ENCODE measurements around the gene UBE2M.

Gene UBE2M

DNA sequence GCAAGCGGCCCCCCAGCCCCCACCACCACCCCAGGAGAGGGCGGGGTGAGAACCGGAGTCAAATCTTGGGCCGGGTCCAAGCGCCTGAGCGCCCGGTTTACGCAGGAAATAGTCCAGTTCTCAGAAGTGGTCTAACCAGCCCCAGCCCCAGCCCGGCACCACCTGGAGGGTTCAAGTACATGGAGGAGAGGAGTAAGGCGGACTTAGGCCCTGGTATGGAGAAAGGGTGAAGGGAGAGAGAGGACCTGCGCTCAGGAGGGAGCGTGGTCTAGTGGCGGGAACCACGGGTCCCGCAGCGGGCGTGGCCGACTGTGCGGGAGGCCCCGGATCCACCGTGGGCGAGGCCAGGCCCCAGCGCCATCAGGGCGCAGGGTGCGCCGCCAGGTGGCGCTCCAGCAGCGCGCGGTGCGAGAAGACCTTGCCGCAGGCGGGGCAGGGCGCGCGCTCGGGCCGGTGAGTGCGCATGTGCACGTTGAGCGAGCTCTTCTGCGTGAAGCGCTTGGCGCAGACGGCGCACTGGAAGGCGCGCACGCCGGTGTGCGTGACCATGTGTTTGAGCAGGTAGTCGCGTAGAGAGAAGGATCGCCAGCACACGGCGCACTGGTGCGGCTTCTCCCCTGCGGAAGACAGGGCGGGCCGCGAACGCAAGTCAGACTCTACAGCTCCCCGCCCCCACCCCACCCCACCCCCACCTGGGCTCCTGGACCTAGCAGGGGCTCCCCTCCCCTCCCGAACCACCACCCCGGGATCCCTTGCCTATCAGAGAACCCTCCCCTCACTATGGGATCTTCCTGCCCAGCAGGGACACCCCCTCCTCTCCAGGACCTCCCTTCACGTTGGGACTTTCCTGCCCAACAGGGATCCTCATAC, 44.5 kb downstream of the UBE2M start:
- CTCF ChIA-PET, result no interaction called here
- DNase-seq (ENCODE audit: extremely low spot score), result no peak
- POLR2A ChIA-PET, result no interaction called here
- TF ChIP-seq, protein P1, sequence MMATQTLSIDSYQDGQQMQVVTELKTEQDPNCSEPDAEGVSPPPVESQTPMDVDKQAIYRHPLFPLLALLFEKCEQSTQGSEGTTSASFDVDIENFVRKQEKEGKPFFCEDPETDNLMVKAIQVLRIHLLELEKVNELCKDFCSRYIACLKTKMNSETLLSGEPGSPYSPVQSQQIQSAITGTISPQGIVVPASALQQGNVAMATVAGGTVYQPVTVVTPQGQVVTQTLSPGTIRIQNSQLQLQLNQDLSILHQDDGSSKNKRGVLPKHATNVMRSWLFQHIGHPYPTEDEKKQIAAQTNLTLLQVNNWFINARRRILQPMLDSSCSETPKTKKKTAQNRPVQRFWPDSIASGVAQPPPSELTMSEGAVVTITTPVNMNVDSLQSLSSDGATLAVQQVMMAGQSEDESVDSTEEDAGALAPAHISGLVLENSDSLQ (IDR thresholded peaks at IDR 0.05), result no peak
- TF ChIP-seq FOXM1 (IDR thresholded peaks at IDR 0.05; ENCODE audit: borderline replicate concordance) (no peak), LEF1 (IDR thresholded peaks at IDR 0.05; ENCODE audit: borderline replicate concordance) (no peak), FOXA1 (IDR thresholded peaks at IDR 0.05) (no peak), L3MBTL2 (conservative IDR thresholded peaks at IDR 0.05) (no peak), CTBP1 (IDR thresholded peaks at IDR 0.05; ENCODE audit: borderline replicate concordance) (no peak), ZNF384 (IDR thresholded peaks at IDR 0.05) (no peak), ELF4 (IDR thresholded peaks at IDR 0.05) (no peak), TARDBP (IDR thresholded peaks at IDR 0.05) (no peak), HDGF (IDR thresholded peaks at IDR 0.05; ENCODE audit: borderline replicate concordance) (no peak), SUZ12 (IDR thresholded peaks at IDR 0.05) (no peak), NFRKB (IDR thresholded peaks at IDR 0.05) (no peak), SP1 (IDR thresholded peaks at IDR 0.05) (no peak), ARNT (IDR thresholded peaks at IDR 0.05) (no peak), BHLHE40 (IDR thresholded peaks at IDR 0.05; ENCODE audit: borderline replicate concordance) (no peak)

DNA sequence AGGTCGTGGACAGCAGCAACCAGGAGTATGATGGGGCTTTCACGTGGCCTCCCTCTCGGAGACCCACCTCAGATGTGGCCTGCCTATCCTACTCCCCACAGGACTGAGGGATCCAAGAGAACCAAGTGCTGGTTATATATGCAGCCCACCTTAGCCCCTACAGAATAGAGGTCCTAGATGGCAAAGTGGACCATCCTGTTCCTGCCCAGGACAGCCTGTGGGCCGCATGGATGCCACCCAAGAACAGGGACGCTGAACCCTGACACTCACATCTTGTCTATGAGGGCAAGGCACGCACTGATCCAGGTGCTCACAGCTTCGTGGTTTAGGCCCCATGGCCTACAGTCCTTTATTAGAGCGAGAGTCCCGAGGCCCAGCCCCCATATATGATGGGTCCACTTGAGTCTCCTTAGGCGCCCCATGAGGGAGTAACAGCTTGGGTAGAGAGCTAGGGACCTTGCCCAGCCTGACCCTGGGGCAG, 45.2 kb downstream of the UBE2M start:
- DNase-seq (ENCODE audit: extremely low spot score), result no peak
- POLR2A ChIA-PET, result interaction anchor here (1.2 kb wide), 1 partner anchor 46 kb away, joined by 3 read pairs; no protein-coding TSS in a partner anchor
- TF ChIP-seq ZNF384 (IDR thresholded peaks at IDR 0.05) (no peak), NFRKB (IDR thresholded peaks at IDR 0.05) (no peak), FOXM1 (IDR thresholded peaks at IDR 0.05; ENCODE audit: borderline replicate concordance) (no peak), SP1 (IDR thresholded peaks at IDR 0.05) (no peak), TARDBP (IDR thresholded peaks at IDR 0.05) (no peak), CTBP1 (IDR thresholded peaks at IDR 0.05; ENCODE audit: borderline replicate concordance) (no peak), ARNT (IDR thresholded peaks at IDR 0.05) (no peak), LEF1 (IDR thresholded peaks at IDR 0.05; ENCODE audit: borderline replicate concordance) (no peak), L3MBTL2 (conservative IDR thresholded peaks at IDR 0.05) (no peak)
- TF ChIP-seq, protein P1 (IDR thresholded peaks at IDR 0.05), result no peak
- CTCF ChIA-PET, result no interaction called here

DNA sequence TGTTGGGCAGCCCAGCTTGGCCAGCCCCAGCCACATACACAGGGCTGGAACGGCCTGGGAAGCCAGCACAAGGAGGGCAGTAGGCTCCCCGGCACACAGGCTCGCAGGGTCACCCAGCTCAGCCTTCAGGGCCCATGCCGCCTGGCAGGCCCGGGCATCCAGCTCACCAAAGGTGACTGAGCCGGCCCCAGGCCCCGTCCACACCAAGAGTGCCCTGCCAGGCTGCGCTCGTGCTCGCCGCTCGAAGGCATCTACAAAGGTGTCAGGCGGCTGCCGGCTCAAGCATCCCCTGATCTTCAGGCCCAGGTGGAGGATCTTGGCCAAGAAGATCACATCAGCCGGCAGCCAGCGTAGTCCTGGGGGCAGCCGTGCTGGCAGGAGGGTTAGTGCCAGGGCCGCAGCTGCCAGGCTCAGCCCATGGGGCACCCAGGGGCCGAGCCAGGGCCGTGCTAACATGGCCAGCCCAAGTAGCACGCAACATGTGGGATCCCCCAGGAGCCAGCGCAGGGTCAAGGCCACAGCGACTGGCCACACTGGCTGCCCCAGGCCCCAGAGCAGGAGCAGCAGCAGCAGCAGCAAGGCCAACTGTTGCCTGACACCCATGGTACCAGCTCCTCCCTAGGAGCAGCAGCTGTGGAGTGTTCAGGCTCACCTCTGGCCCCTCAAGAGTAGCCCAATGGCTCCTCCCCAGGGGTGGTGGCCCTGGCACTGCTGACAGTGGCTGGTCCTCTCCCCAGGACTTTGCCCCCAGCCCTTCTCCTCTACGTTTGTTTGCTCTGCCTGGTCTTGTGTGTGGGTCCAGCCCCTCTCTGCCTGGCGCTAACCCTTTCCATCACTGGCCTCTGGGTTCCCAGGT, 46.8 kb downstream of the UBE2M start, which contains the start of gene SLC27A5:
SLC27A5 (minus strand) TSS at position 640 of the 856 bp plus-strand sequence; CDS start at position 603, 37 bp downstream.
- POLR2A ChIA-PET, result interaction anchor here (1.2 kb wide), 1 partner anchor 47 kb away, joined by 3 read pairs; no protein-coding TSS in a partner anchor
- DNase-seq (ENCODE audit: extremely low spot score), result no peak
- CTCF ChIA-PET, result no interaction called here
- TF ChIP-seq FOXM1 (IDR thresholded peaks at IDR 0.05; ENCODE audit: borderline replicate concordance), result no peak
- TF ChIP-seq, protein P1 (IDR thresholded peaks at IDR 0.05), result no peak
- no peak for TF ChIP-seq SP1 (IDR thresholded peaks at IDR 0.05)
- no peak for TF ChIP-seq BHLHE40 (IDR thresholded peaks at IDR 0.05; ENCODE audit: borderline replicate concordance)
- no peak for TF ChIP-seq HDGF (IDR thresholded peaks at IDR 0.05; ENCODE audit: borderline replicate concordance)
- TF ChIP-seq ELF4 (IDR thresholded peaks at IDR 0.05), result no peak
- no peak for TF ChIP-seq CTBP1 (IDR thresholded peaks at IDR 0.05; ENCODE audit: borderline replicate concordance)
- TF ChIP-seq ARNT (IDR thresholded peaks at IDR 0.05), result no peak
- no peak for TF ChIP-seq FOXK2 (IDR thresholded peaks at IDR 0.05)
- no peak for TF ChIP-seq FOXA1 (IDR thresholded peaks at IDR 0.05)
- TF ChIP-seq TARDBP (IDR thresholded peaks at IDR 0.05), result no peak
- no peak for TF ChIP-seq LEF1 (IDR thresholded peaks at IDR 0.05; ENCODE audit: borderline replicate concordance)
- TF ChIP-seq L3MBTL2 (conservative IDR thresholded peaks at IDR 0.05), result no peak

DNA sequence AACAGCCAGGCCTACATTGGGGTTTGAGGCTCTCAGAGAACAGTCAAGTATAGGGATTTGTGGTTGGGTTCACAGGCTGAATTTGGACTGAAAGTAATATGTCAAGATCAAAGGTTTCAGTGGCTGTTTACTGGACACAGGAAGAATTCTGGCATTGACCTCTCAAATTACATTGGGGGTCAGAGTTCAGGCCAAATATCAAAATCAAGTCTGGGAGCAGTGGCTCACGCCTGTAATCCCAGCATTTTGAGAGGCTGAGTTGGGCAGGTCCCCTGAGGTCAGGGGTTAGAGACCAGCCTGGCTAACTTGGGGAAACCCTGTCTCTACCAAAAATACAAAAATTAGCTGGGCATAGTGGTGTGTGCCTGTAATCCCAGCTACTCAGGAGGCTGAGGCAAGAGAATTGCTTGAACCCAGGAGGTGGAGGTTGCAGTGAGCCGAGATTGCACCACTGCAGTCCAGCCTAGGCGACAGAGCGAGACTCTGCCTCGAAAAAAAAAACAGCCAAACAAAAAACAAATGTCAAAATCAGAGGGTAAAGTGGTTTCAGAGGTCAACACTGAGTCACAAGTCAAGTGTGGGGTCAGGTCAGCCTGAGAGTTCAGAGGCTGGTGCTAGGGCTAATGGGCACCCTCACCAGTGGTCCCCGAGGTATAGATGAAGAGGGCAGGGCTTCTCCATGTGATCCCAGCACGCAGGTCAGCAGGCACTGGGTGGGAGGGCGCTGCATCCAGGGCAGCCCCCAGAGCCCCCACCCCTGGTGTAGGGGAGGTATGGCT, 48.1 kb downstream of the UBE2M start:
- TF ChIP-seq LEF1 (IDR thresholded peaks at IDR 0.05; ENCODE audit: borderline replicate concordance) (no peak), ELF4 (IDR thresholded peaks at IDR 0.05) (no peak), NFRKB (IDR thresholded peaks at IDR 0.05) (no peak), HDGF (IDR thresholded peaks at IDR 0.05; ENCODE audit: borderline replicate concordance) (no peak), FOXA1 (IDR thresholded peaks at IDR 0.05) (no peak), FOXK2 (IDR thresholded peaks at IDR 0.05) (no peak)
- TF ChIP-seq, protein P1 (IDR thresholded peaks at IDR 0.05), result no peak
- CTCF ChIA-PET, result no interaction called here
- POLR2A ChIA-PET, result no interaction called here
- DNase-seq (ENCODE audit: extremely low spot score), result no peak
